Frontal cortex (tissue), 4 donors: ENCODE data around the gene CAMK2G. TPM values are rescaled to one million over a fixed set of nuclear protein-coding genes. Genes with fewer than 3 reads are reported as not detected.
"Not testable (repeated sequence)": the region's sequence is repeated elsewhere in the genome, so short reads cannot be mapped to it uniquely, and the experiment has no call there.

Experiments
- DNase-seq, 2 donors: peaks; one replicate each; pipeline ENCODE4 v3.0.0; 2012; ENCODE audit warnings: low spot score in 2 of 2
- FAIRE-seq: peaks from 2 replicates; lab custom pipeline; 2012; peaks lifted over from hg19 to GRCh38; lab: Jason Lieb, UNC
- total RNA-seq: library from RNA; depleted of rRNA; stranded (reverse); fragments of >200 nt; gene quantifications from one replicate; pipeline ENCODE4 v1.2.3, GENCODE V29; 2014
- donor health status: control.
- donor health status: control.
- donor health status: control.

The CAMK2G gene
- 50.1 TPM for total RNA-seq

GRCh38 chr10:73874267-73875138 lies at the start of gene CAMK2G:
Gene CAMK2G, minus strand, starts transcription at chr10:73874555. Its CDS starts 94 bp downstream, at chr10:73874461.
- no peak for FAIRE-seq
- DNase-seq = peak; percentile 91 to 93

- no peak for FAIRE-seq
- DNase-seq = no peak
These were observed 48.4 kb upstream of the CAMK2G start for GRCh38 chr10:73922864-73923133.

GRCh38 chr10:73922007-73922863 lies 47.9 kb upstream of the CAMK2G start:
- FAIRE-seq (no peak), DNase-seq (no peak)

GRCh38 chr10:73920089-73920488 lies 45.7 kb upstream of the CAMK2G start:
- DNase-seq (no peak), FAIRE-seq (no peak)

GRCh38 chr10:73919481-73919880 lies 45.1 kb upstream of the CAMK2G start:
- FAIRE-seq = not testable (repeated sequence)

GRCh38 chr10:73917566-73918305 lies 43.4 kb upstream of the CAMK2G start:
- DNase-seq (no peak), FAIRE-seq (no peak)

More at GRCh38 chr10:73919481-73919880, 45.1 kb upstream of the CAMK2G start:
- not testable (repeated sequence) for DNase-seq

GRCh38 chr10:73916761-73917470 lies 42.6 kb upstream of the CAMK2G start:
- DNase-seq (no peak), FAIRE-seq (no peak)

GRCh38 chr10:73915206-73915851 lies 41.0 kb upstream of the CAMK2G start:
- no peak for FAIRE-seq
- no peak for DNase-seq

- FAIRE-seq (no peak), DNase-seq (no peak)
These were observed 39.7 kb upstream of the CAMK2G start for GRCh38 chr10:73914036-73914435.

GRCh38 chr10:73911553-73912004 lies 37.2 kb upstream of the CAMK2G start:
- no peak for DNase-seq
- FAIRE-seq = no peak

GRCh38 chr10:73910764-73911552 lies 36.6 kb upstream of the CAMK2G start, which contains the start of gene PLAU:
Gene PLAU, plus strand, starts transcription at chr10:73911132. Its CDS starts 424 bp downstream, at chr10:73911556.
- DNase-seq = peak in 1 of 2 donors; percentile 51
- no peak for FAIRE-seq

GRCh38 chr10:73910401-73910763 lies 36.0 kb upstream of the CAMK2G start:
- DNase-seq (no peak), FAIRE-seq (no peak)

- no peak for FAIRE-seq
- no peak for DNase-seq
These were observed 35.3 kb upstream of the CAMK2G start for GRCh38 chr10:73909540-73910115.

- no peak for FAIRE-seq
- no peak for DNase-seq
These were observed 34.6 kb upstream of the CAMK2G start for GRCh38 chr10:73908853-73909539.

- FAIRE-seq (no peak), DNase-seq (no peak)
These were observed 33.6 kb upstream of the CAMK2G start for GRCh38 chr10:73907841-73908517.

- FAIRE-seq (no peak), DNase-seq (no peak)
These were observed 32.4 kb upstream of the CAMK2G start for GRCh38 chr10:73906524-73907447.
